Aorta (tissue), 5 donors: Measurements from ENCODE around the gene CCDC14. TPM values are rescaled to one million over a fixed set of nuclear protein-coding genes. Genes with fewer than 3 reads are reported as not detected.

ENCODE experiments used
- ATAC-seq: fragments of 200-7000 bp; cut with Tn5 transposase; one replicate; pipeline ENCODE4 v1.9.1; 2022; ENCODE audit warnings: moderate library complexity; ENCODE audit not compliant: low FRiP score
- DNase-seq, 2 donors: peaks; one replicate each; pipeline ENCODE4 v3.0.0-alpha.2; 2020
- H3K27ac ChIP-seq, 2 donors: one replicate each; pipeline ENCODE4 v1.5.1; 2013; ENCODE audit warnings: low read length in 2 of 2, mild to moderate bottlenecking in 2 of 2, moderate library complexity in 2 of 2, control low read depth in 1 of 2, inconsistent platforms in 1 of 2, low read depth in 1 of 2
- H3K27me3 ChIP-seq, 2 donors: one replicate each; pipeline ENCODE4 v1.6.1; 2013; ENCODE audit warnings: control low read depth in 1 of 2, low read length in 1 of 2, mild to moderate bottlenecking in 1 of 2, moderate library complexity in 1 of 2; ENCODE audit not compliant: insufficient read depth in 2 of 2, control insufficient read depth in 1 of 2
- H3K36me3 ChIP-seq, 2 donors: one replicate each; pipeline ENCODE4 v1.6.1; 2013; ENCODE audit warnings: control low read depth in 1 of 2, low read length in 1 of 2, mild to moderate bottlenecking in 1 of 2; ENCODE audit not compliant: insufficient read depth in 2 of 2, control insufficient read depth in 1 of 2
- H3K4me1 ChIP-seq, 2 donors: one replicate each; pipeline ENCODE4 v1.6.1; 2013; ENCODE audit warnings: low read length in 2 of 2, control low read depth in 1 of 2, mild to moderate bottlenecking in 1 of 2, moderate library complexity in 1 of 2; ENCODE audit not compliant: insufficient read depth in 2 of 2, control insufficient read depth in 1 of 2
- H3K4me3 ChIP-seq, 2 donors: one replicate each; pipeline ENCODE4 v1.5.1; 2013; ENCODE audit warnings: low read length in 2 of 2, control low read depth in 1 of 2, mild to moderate bottlenecking in 1 of 2
- H3K9me3 ChIP-seq: one replicate; pipeline ENCODE4 v1.6.1; 2013; ENCODE audit warnings: mild to moderate bottlenecking, low read length; ENCODE audit not compliant: control insufficient read depth
- WGBS, 2 donors: extraction: QIAGEN DNeasy Blood & Tissue Kit; methylation state at CpG; one replicate each; pipeline ENCODE4 v1.1.7; 2013; 5-methylcytosine and 5-hydroxymethylcytosine counted together
- intact Hi-C, 2 donors: fragments of 100-400 bp; cut with DNase I; formaldehyde crosslinking; loops; one replicate each; pipeline versions ENCODE4 v1.14.2 to v1.15.0; 2022
- polyA plus RNA-seq, 2 donors: library from polyadenylated mRNA; stranded (reverse); fragments of 200-250 nt; gene quantifications; one replicate each; pipeline ENCODE4 v1.2.3, GENCODE V29; 2013
- total RNA-seq, 2 donors: library from RNA; stranded (reverse); fragmentation: NEBNext Ultra II Directional; extraction: Animal tissue kit (Norgen Biotek cat#: 25700); gene quantifications; one replicate each; pipeline ENCODE4 v1.2.1, GENCODE V29; 2021
- donor health status: healthy with polysubstance abuse.
- donor health status: Bipolar disorder and iron deficiency.
- donor health status: DM: no; HTN: no; CAD: no.
- donor health status: DM: no; HTN: no; CAD: no.
- donor health status: DM: yes; HTN: yes; CAD: no.

Gene CCDC14
- total and polyA plus RNA-seq, 4 donors = 9.1 to 55.5 (median 42.5) TPM

DNA sequence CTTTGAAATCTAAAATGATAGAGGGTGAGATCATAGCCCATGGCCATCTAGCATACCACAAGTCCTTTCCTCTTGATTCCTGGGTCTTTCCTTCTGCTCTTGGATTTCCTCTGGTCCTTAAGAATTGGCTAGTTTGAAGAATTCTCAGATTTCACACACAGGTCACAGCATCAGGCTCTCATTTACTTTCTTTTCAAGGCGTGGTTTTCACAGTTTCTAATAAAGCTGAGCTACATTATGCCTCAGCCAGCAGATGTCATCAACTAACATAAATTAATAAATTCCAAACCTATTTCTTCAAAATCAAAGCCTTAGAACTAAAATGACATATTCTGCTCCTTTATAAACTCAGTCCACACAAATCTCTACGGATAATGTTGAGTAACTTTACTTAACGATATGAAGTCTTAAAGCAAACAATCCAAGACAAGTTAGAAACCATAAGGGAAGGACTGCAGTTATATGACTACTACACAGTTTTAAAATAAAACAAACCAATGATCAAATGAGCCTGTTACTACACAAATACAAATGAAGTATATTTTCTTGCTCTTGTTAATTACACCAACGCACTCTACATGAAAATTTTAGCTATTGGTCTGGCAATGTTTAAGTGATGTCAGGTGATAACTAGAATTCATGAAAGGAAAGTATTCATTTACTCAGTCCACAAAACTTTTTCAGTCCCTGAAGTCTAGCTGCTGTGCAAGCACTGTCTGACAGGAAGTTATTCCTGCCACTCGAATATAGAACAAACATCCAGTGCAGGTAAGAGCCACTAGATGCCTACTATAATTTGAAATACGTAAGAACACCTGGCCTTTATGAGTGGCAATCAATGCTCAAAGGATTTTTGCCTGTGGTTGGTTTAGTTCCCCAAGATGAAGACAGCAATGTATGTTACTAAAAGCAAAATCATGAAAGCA, 9.2 kb downstream of the CCDC14 start:
- Histone ChIP-seq H3K27ac (no peak overlapping the region), H3K36me3 (peaks cover 0 to 8% of the 10 kb centered on the region in 2 donors), H3K27me3 (no peaks in the 10 kb centered on the region), H3K4me3 (no peak overlapping the region), H3K9me3 (no peaks in the 10 kb centered on the region), H3K4me1 (no peaks in the 10 kb centered on the region)
- 68 to 79% methylated on average over 6 of the region's 6 CpGs for WGBS, 2 donors
- intact Hi-C loops = no loop called here
- ATAC-seq (no peak), DNase-seq (no peak)

DNA sequence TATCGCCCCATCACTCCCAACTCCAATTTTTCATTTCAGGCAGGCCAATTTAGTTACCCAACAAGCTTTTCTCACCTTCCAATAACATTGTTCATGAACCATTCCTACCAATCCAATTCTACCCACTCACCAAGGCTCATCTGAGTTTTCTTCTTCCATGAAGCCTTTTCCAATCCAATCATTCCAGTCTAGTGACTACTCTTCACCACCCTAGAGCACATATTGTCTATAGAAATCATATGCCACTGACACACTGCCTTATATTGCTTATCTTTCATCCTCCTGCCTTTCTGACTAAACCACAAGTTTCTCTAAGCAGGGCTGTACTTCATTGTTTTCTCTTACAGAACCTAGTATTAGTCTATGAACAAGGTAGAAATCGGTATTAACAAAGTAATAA, 11.4 kb downstream of the CCDC14 start:
- Histone ChIP-seq H3K27ac (no peak overlapping the region), H3K4me1 (no peaks in the 10 kb centered on the region), H3K4me3 (no peak overlapping the region), H3K36me3 (peaks cover 0 to 8% of the 10 kb centered on the region in 2 donors), H3K27me3 (no peaks in the 10 kb centered on the region), H3K9me3 (no peaks in the 10 kb centered on the region)
- intact Hi-C loops = no loop called here
- ATAC-seq (no peak), DNase-seq (no peak)
- 97 to 99% methylated on average over 2 of the region's 2 CpGs for WGBS, 2 donors

DNA sequence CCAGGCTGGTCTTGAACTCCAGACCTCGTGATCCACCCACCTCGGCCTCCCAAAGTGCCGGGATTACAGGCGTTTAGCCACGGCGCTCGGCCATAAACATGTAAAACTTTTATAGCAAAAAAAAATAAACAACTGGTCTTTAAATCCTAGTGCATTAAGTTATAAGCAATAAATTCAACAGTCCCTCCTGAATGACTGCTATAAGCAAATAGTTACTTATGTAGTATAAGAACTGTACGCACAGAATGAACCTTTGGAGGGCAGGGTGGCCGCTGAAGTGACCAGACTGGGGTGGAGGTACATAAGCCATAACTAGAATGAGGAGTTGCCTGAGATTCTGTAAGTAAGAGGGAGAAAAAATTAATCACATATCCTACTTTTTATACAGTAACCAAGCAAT, 12.6 kb downstream of the CCDC14 start:
- H3K4me3 ChIP-seq = no peak overlapping the region
- WGBS, 2 donors = 96 to 97% methylated on average over 9 of the region's 9 CpGs
- no peaks in the 10 kb centered on the region for H3K9me3 ChIP-seq
- intact Hi-C loops = no loop called here
- ATAC-seq = no peak
- H3K27me3 ChIP-seq = no peaks in the 10 kb centered on the region
- H3K27ac ChIP-seq = no peak overlapping the region
- H3K36me3 ChIP-seq = peaks cover 2 to 7% of the 10 kb centered on the region in 2 donors
- no peak for DNase-seq
- peaks cover 0 to 1% of the 10 kb centered on the region in 2 donors for H3K4me1 ChIP-seq

DNA sequence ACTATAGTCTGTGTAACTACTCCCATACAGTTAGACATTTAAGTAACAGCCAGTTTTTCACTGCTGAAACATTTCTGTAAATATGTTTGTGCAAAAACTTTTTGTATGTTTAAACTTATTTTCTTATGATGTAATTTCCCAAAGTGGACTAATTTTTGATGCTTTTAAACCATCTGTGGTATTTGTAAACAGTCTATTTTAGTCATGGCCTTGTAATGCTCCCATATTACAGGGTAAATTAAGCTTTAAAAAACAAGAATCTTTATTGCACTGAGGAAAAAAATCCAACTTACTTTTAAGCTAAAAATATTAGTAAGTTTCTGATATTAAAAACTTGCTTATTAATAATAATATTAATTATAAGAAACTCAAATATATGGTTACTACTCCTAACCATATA, 13.5 kb downstream of the CCDC14 start:
- peaks cover 2 to 4% of the 10 kb centered on the region in 2 donors for H3K36me3 ChIP-seq
- H3K9me3 ChIP-seq = no peaks in the 10 kb centered on the region
- DNase-seq (no peak), ATAC-seq (no peak)
- H3K27me3 ChIP-seq = no peaks in the 10 kb centered on the region
- no peak overlapping the region for H3K27ac ChIP-seq
- intact Hi-C loops = no loop called here
- H3K4me1 ChIP-seq = peaks cover 0 to 2% of the 10 kb centered on the region in 2 donors
- no peak overlapping the region for H3K4me3 ChIP-seq

DNA sequence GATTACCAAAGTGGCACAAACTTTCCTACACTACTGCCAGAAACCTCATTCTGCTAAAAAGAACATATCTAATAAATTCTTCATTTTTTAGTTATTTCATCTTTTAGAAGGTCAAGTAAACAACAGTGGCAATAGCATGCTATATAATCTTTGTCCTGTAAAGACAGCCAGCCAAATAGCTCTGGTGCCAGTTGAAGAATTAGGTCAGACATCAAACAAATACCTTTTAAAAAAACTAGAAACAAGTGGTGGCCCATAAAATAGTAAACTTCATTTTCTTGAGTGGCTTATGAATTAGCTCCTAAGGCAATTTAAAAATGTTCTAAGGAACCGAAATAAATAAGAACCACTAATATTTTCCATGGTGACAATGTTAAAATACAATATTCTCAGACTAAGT, 19.5 kb downstream of the CCDC14 start:
- DNase-seq = no peak
- Histone ChIP-seq H3K36me3 (peaks cover 2 to 4% of the 10 kb centered on the region in 2 donors), H3K27me3 (no peaks in the 10 kb centered on the region), H3K4me1 (peaks cover 0 to 2% of the 10 kb centered on the region in 2 donors), H3K4me3 (no peak overlapping the region), H3K27ac (no peak overlapping the region), H3K9me3 (no peaks in the 10 kb centered on the region)
- intact Hi-C loops = no loop called here
- ATAC-seq = no peak
- 57 to 65% methylated on average over 1 of the region's 1 CpG for WGBS, 2 donors

DNA sequence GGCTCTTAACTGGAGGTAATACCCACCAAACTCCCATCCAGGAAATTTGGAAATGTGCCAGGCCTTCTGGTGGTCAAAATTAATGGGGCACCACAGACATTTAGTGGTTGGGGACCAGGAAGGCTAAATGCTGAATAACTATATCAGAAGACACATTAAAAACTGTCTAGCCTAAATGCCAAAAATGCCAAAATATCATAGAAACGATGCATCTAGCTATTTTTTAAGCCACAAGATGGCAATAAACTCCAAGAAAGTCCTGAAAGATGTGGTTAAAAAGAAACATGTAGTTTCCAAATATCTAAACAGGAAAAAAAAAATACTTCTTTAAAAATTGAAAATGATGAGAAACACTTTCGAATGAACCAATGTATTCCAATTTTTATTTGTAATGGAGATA, 19.9 kb downstream of the CCDC14 start:
- intact Hi-C loops = no loop called here
- DNase-seq (no peak), ATAC-seq (no peak)
- Histone ChIP-seq H3K27ac (no peak overlapping the region), H3K4me1 (peaks cover 0 to 2% of the 10 kb centered on the region in 2 donors), H3K9me3 (no peaks in the 10 kb centered on the region), H3K27me3 (no peaks in the 10 kb centered on the region), H3K36me3 (peaks cover 2 to 4% of the 10 kb centered on the region in 2 donors), H3K4me3 (no peak overlapping the region)
- 14% methylated on average over 2 of the region's 2 CpGs for WGBS, 2 donors

DNA sequence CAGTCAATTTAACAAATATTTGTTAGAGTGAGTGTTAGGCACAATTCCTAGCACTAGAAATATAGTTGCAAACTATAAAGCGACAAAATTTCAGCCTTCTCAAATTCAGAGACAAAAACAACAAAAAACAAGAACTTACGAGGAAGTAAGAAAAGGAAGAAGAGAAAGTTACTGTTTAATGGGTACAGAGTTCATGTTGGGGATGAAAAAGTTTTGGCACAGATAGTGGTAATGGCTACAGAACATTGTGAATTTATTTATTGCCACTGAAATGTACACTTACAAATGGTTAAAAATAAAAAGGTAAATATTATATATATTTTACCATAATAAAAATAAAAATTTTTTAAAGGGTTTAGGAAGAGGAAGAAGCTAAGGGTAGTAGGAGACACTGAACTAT, 21.3 kb downstream of the CCDC14 start:
- Histone ChIP-seq H3K9me3 (no peaks in the 10 kb centered on the region), H3K36me3 (peaks cover 2 to 4% of the 10 kb centered on the region in 2 donors), H3K27me3 (no peaks in the 10 kb centered on the region), H3K4me1 (peaks cover 2 to 7% of the 10 kb centered on the region in 2 donors), H3K27ac (no peak overlapping the region), H3K4me3 (no peak overlapping the region)
- DNase-seq (no peak), ATAC-seq (no peak)
- intact Hi-C loops = no loop called here
- 93 to 98% methylated on average over 2 of the region's 2 CpGs for WGBS, 2 donors

DNA sequence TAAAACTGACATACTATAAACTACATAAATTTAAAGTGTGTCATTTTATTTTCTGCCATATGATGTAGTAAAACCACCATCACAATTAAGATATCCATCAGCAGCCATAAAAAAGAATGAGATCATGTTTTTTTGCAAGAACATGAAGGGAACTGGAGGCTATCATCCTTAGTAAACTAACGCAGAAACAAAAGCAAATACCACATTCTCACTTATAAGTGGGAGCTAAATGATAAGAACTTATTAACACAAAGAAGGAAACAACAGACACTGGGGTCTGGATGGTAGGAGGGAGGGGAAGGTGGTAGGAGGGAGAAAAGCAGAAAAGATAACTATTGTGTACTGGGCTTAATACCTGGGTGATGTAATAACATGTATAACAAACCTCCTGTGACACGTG, 24.6 kb downstream of the CCDC14 start:
- no peak overlapping the region for H3K4me3 ChIP-seq
- WGBS, 2 donors = 29 to 48% methylated on average over 2 of the region's 2 CpGs
- H3K4me1 ChIP-seq = peaks cover 2 to 4% of the 10 kb centered on the region in 2 donors
- DNase-seq = no peak
- ATAC-seq = no peak
- peaks cover 0 to 3% of the 10 kb centered on the region in 2 donors for H3K36me3 ChIP-seq
- intact Hi-C loops = no loop called here
- no peaks in the 10 kb centered on the region for H3K27me3 ChIP-seq
- H3K27ac ChIP-seq = no peak overlapping the region
- no peaks in the 10 kb centered on the region for H3K9me3 ChIP-seq

DNA sequence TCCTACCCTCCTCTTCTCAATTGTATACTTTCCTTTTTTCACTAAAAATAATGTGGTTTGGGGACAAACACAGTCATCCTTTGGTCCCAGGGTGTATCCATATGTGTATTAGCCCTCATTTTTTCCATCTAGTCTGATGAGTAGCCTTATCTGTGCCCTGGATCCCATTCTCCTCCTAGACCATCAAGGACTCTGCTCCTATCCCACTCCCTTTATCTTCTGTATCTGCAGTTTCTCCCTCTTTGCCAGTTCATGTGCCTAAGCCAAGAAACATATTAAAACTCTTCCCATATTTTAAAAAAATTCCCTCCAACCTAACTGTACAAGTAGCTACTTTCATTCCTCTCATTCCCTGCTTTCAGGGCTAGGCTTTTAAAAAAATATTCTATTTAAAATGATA, 25.2 kb downstream of the CCDC14 start:
- H3K9me3 ChIP-seq = no peaks in the 10 kb centered on the region
- H3K4me1 ChIP-seq = peaks cover 2 to 4% of the 10 kb centered on the region in 2 donors
- intact Hi-C loops = no loop called here
- H3K36me3 ChIP-seq = peaks cover 0 to 3% of the 10 kb centered on the region in 2 donors
- ATAC-seq = no peak
- H3K27ac ChIP-seq = peak overlapping the region; percentile 28 to 40
- H3K4me3 ChIP-seq = no peak overlapping the region
- no peak for DNase-seq
- H3K27me3 ChIP-seq = no peaks in the 10 kb centered on the region
